Smooth muscle cell of the umbilical artery (primary cell): ENCODE results near the gene STYK1. TPM values are rescaled to one million over a fixed set of nuclear protein-coding genes. Genes with fewer than 3 reads are reported as not detected.

Experiments used
- total RNA-seq: library from RNA; depleted of rRNA; stranded (reverse); fragments of >200 nt; gene quantifications from 2 replicates; pipeline ENCODE4 v1.2.3, GENCODE V29; 2014

Gene STYK1
- total RNA-seq: 1.6 TPM in 1 of 2 replicates, not detected in the other

GRCh38 chr12:10673659-10674384 is at the start of gene STYK1:
TSS of gene STYK1 (minus strand) at chr12:10674052. CDS start at chr12:10634618, 39,434 bp downstream.

GRCh38 chr12:10722905-10723746 is 49.3 kb upstream of the STYK1 start, which contains the start of gene YBX3:
TSS of gene YBX3 (minus strand) at chr12:10723323. CDS start at chr12:10723111, 212 bp downstream.

GRCh38 chr12:10613349-10614055 is 60.4 kb downstream of the STYK1 start, which contains the start of gene MAGOHB:
TSS of gene MAGOHB (minus strand) at chr12:10613609. CDS start at chr12:10613532, 77 bp downstream.

Other genes with a start within 250 kb of the STYK1 start
- gene KLRC2, start 238.0 kb downstream of the STYK1 start, total RNA-seq: not detected in 2 replicates
- not detected in 2 replicates for gene KLRC1, start 220.7 kb downstream of the STYK1 start, total RNA-seq
- gene EIF2S3B, start 168.2 kb downstream of the STYK1 start, total RNA-seq: 0.59 and 0.69 TPM in 2 replicates
- gene MAGOHB, start 60.4 kb downstream of the STYK1 start, total RNA-seq: 21.4 and 22.7 TPM in 2 replicates
- 42.8 and 112 TPM in 2 replicates for gene YBX3, start 49.3 kb upstream of the STYK1 start, total RNA-seq
- not detected in 2 replicates for gene TAS2R7, start 128.6 kb upstream of the STYK1 start, total RNA-seq
- gene TAS2R8, start 133.2 kb upstream of the STYK1 start, total RNA-seq: not detected in 2 replicates
- 0.30 and 0.37 TPM in 2 replicates for gene TAS2R9, start 136.1 kb upstream of the STYK1 start, total RNA-seq
- gene TAS2R10, start 152.3 kb upstream of the STYK1 start, total RNA-seq: 0.59 and 2.4 TPM in 2 replicates
- gene PRR4, start 175.4 kb upstream of the STYK1 start, total RNA-seq: 1.2 and 2.0 TPM in 2 replicates
- gene PRH1, start 210.2 kb upstream of the STYK1 start, total RNA-seq: 17.6 and 21.4 TPM in 2 replicates
- gene TAS2R13, start 235.5 kb upstream of the STYK1 start, total RNA-seq: 1.2 and 4.2 TPM in 2 replicates